ENCODE measurements around the gene EHBP1L1. TPM values are rescaled to one million over a fixed set of nuclear protein-coding genes. Genes with fewer than 3 reads are reported as not detected.

EHBP1L1 gene
- total RNA-seq, 1 donor from 2014 or later: 31.6 TPM

- FAIRE-seq (no peak), DNase-seq (ENCODE audit: low read depth) (no peak)
- no peak for TF ChIP-seq CTCF (IDR thresholded peaks at IDR 0.05; ENCODE audit: insufficient read depth, low read length, severe bottlenecking)
- peaks cover 4% of the 10 kb centered on the region for H3K36me3 ChIP-seq (ENCODE audit: control insufficient read depth, insufficient read depth, low read length)
- H3K27me3 ChIP-seq (ENCODE audit: control insufficient read depth, insufficient read depth, low read length): no peaks in the 10 kb centered on the region
- no peak overlapping the region for H3K4me3 ChIP-seq (ENCODE audit: low read depth, low read length)
Observed at GRCh38 chr11:65641297-65642013, 65.6 kb downstream of the EHBP1L1 start.

Other genes with a start within 250 kb of the EHBP1L1 start
- 16.8 and 18.2 TPM in 2 replicates for gene DPF2, start 242.2 kb upstream of the EHBP1L1 start, total RNA-seq
- gene TIGD3, start 221.3 kb upstream of the EHBP1L1 start, total RNA-seq: 0.26 TPM in 2 replicates
- gene SLC25A45, start 193.4 kb upstream of the EHBP1L1 start, total RNA-seq: 0.26 and 0.77 TPM in 2 replicates
- gene FRMD8, start 189.4 kb upstream of the EHBP1L1 start, total RNA-seq: 21.9 and 66.6 TPM in 2 replicates
- 114 and 133 TPM in 2 replicates for gene NEAT1, start 153.3 kb upstream of the EHBP1L1 start, total RNA-seq
- gene MALAT1, start 77.0 kb upstream of the EHBP1L1 start, total RNA-seq: 11,095 and 16,401 TPM in 2 replicates
- 49.5 and 64.5 TPM in 2 replicates for gene SCYL1, start 51.0 kb upstream of the EHBP1L1 start, total RNA-seq
- gene LTBP3, start 17.7 kb upstream of the EHBP1L1 start, total RNA-seq: 22.5 and 35.0 TPM in 2 replicates
- 30.3 and 43.4 TPM in 2 replicates for gene ZNRD2, start 5.6 kb upstream of the EHBP1L1 start, total RNA-seq
- 10.6 and 10.8 TPM in 2 replicates for gene FAM89B, start 3.5 kb upstream of the EHBP1L1 start, total RNA-seq
- gene KCNK7, start 19.7 kb downstream of the EHBP1L1 start, total RNA-seq: 0.79 and 4.1 TPM in 2 replicates
- gene MAP3K11, start 38.2 kb downstream of the EHBP1L1 start, total RNA-seq: 11.1 and 18.6 TPM in 2 replicates
- 5.3 and 10.2 TPM in 2 replicates for gene PCNX3, start 39.7 kb downstream of the EHBP1L1 start, total RNA-seq
- 11.1 and 15.1 TPM in 2 replicates for gene SIPA1, start 62.0 kb downstream of the EHBP1L1 start, total RNA-seq
- gene RELA, start 86.9 kb downstream of the EHBP1L1 start, total RNA-seq: 9.5 and 15.2 TPM in 2 replicates
- 34.8 and 37.6 TPM in 2 replicates for gene KAT5, start 136.2 kb downstream of the EHBP1L1 start, total RNA-seq
- 19.8 and 21.1 TPM in 2 replicates for gene RNASEH2C, start 144.7 kb downstream of the EHBP1L1 start, total RNA-seq
- 6.1 and 8.4 TPM in 2 replicates for gene AP5B1, start 204.9 kb downstream of the EHBP1L1 start, total RNA-seq
- gene OVOL1, start 211.0 kb downstream of the EHBP1L1 start, total RNA-seq: 6.3 and 17.8 TPM in 2 replicates